Psoas muscle (tissue), 8 donors: ENCODE results near the gene KBTBD2. TPM values are rescaled to one million over a fixed set of nuclear protein-coding genes. Genes with fewer than 3 reads are reported as not detected.

ENCODE experiments used
- ATAC-seq, 4 donors: fragments of 200-7000 bp; cut with Tn5 transposase; one replicate each; pipeline ENCODE4 v1.9.1; 2020; ENCODE audit warnings: moderate library complexity in 3 of 4, mild to moderate bottlenecking in 2 of 4
- DNase-seq, 2 donors: peaks; one replicate each; pipeline ENCODE4 v3.0.0-alpha.2; 2020
- H3K27ac ChIP-seq: fragments of 200-600 bp; one replicate; pipeline ENCODE4 v1.8.0; 2022
- H3K27me3 ChIP-seq, 3 donors: fragments of 200-600 bp in 1 of 3; one replicate each; pipeline versions ENCODE4 v1.6.1 to v1.8.0; 2013 to 2022; ENCODE audit warnings: low read length in 2 of 3, mild to moderate bottlenecking in 2 of 3, moderate library complexity in 1 of 3; ENCODE audit not compliant: insufficient read depth in 3 of 3
- H3K36me3 ChIP-seq, 2 donors: fragments of 200-600 bp in 1 of 2; one replicate each; pipeline versions ENCODE4 v1.6.1 to v1.8.0; 2013 to 2022; ENCODE audit warnings: low read depth in 1 of 2, mild to moderate bottlenecking in 1 of 2, moderate library complexity in 1 of 2; ENCODE audit not compliant: insufficient read depth in 1 of 2
- H3K4me1 ChIP-seq: fragments of 200-600 bp; one replicate; pipeline ENCODE4 v1.8.0; 2022
- H3K4me3 ChIP-seq: fragments of 200-600 bp; one replicate; pipeline ENCODE4 v1.8.0; 2022; ENCODE audit warnings: mild to moderate bottlenecking
- H3K9me3 ChIP-seq: fragments of 200-600 bp; one replicate; pipeline ENCODE4 v1.8.0; 2022
- CTCF ChIP-seq: fragments of 200-600 bp; IDR thresholded peaks from one replicate; pipeline ENCODE4 v1.8.0; 2022; ENCODE audit warnings: antibody characterized with exemption
- WGBS, 3 donors: extraction: QIAGEN DNeasy Blood & Tissue Kit; methylation state at CpG; one replicate each; pipeline versions ENCODE4 v1.1.6 to v1.1.7; 2013; 5-methylcytosine and 5-hydroxymethylcytosine counted together
- intact Hi-C, 2 donors: fragments of 100-400 bp; cut with DNase I; formaldehyde crosslinking; loops; one replicate each; pipeline versions ENCODE4 v1.11.0 to v1.14.2; 2022
- polyA plus RNA-seq, 3 donors: library from polyadenylated mRNA; stranded (reverse); fragments of 200-250 nt; gene quantifications; one replicate each; pipeline ENCODE4 v1.2.3, GENCODE V29; 2013
- total RNA-seq, 4 donors: library from RNA; stranded (reverse); fragmentation: NEBNext Ultra II Directional in 2 of 4; extraction: Animal tissue kit (Norgen Biotek cat#: 25700) in 2 of 4; gene quantifications; one replicate each; pipeline versions ENCODE4 v1.2.1 to v1.2.4, GENCODE V29; 2021 to 2023
- donor health status: healthy with polysubstance abuse.
- donor health status: DM: no; HTN: no; CAD: no; lungs with moderate emphysema.
- donor health status: Bipolar disorder and iron deficiency.
- donor health status: healthy.
- donor health status: DM: yes; HTN: yes; CAD: no.
- donor health status: DM: no; HTN: no; CAD: no.
- donor health status: DM: no; HTN: no; CAD: no.
- donor health status: DM: yes; HTN: yes; CAD: no.

Gene KBTBD2
- total and polyA plus RNA-seq, 7 donors: 25.6 to 69.6 (median 32.4) TPM

DNA sequence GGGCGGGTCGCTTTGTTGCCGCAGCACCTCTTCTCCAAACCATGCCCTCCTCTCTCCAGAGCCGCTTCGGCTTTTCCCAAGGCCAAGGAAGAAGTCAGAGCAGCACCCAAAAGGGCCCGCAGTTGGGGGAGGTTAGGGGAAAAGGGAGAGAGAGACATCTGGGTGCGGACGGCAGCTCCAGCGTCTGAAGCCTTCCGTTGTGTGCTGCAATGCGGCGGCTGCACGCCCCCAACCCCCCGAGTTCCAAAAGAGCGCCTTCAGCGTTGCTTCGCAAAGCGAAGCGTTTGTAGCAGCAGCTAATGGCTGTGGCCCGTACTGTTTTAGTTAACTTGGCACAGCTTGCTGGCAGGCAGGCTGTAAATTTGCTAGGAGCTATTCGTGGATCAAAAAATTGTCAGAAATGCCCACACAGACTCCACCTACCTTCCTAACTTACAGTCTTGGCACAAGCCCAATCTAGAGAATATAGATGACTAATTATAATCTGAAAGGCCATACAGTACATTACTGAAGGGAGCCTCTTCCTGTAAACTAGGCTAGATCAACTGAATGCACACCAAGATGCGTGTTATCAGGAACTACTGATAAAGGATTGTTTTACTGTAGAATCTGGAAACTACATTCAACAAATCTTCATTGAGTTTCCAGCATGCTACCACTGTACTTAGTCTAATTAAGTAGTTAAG, 1.1 kb upstream of the KBTBD2 start:
- WGBS, 3 donors: 1 to 2% (median 2%) methylated on average over 19 to 22 of the region's 22 CpGs
- intact Hi-C loops: loop anchor here (5.0 to 10.0 kb wide), 4 partner anchors 45 to 170 kb away; partner anchors contain the start of gene NT5C3A (in 1 of the 2)
- TF ChIP-seq CTCF: no peak
- Histone ChIP-seq H3K27me3 (no peaks in the 10 kb centered on the region), H3K4me3 (peak overlapping the region; percentile 92), H3K4me1 (peaks cover 29% of the 10 kb centered on the region), H3K27ac (peak overlapping the region; percentile 98), H3K9me3 (no peaks in the 10 kb centered on the region), H3K36me3 (no peaks in the 10 kb centered on the region)
- ATAC-seq: peak; percentile 9 to 47 (median 23)
- DNase-seq: peak; percentile 33 to 68

GRCh38 chr7:32891800-32892520, 400 bp upstream of the KBTBD2 start:
- DNase-seq: peak; percentile 99
- ATAC-seq: peak; percentile 78 to 87 (median 85)
- TF ChIP-seq CTCF: no peak
- Histone ChIP-seq H3K36me3 (no peaks in the 10 kb centered on the region), H3K27me3 (no peaks in the 10 kb centered on the region), H3K9me3 (no peaks in the 10 kb centered on the region), H3K4me3 (peak overlapping the region; percentile 92), H3K27ac (peak overlapping the region; percentile 98), H3K4me1 (peaks cover 36% of the 10 kb centered on the region)
- WGBS, 3 donors: 0 to 1% (median 1%) methylated on average over 34 to 84 of the region's 85 CpGs
- intact Hi-C loops: loop anchor here (5.0 to 10.0 kb wide), 4 partner anchors 45 to 170 kb away; partner anchors contain the start of gene NT5C3A (in 1 of the 2)

DNA sequence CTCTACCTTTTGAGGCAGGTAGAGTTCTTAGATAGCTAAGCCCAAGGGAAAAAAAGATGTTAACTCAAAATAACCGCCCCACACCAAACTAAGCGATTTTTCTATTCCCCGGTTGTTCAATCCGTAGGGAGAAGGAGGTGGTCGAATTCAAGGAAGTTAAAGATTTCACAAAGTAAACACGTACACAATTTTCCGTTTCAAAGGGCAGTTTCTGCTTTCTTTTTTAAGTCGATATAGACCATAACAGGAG, 842 bp downstream of the KBTBD2 start:
- no peaks in the 10 kb centered on the region for H3K9me3 ChIP-seq
- intact Hi-C loops: loop anchor here (5.0 to 10.0 kb wide), 4 partner anchors 43 to 172 kb away; partner anchors contain the start of gene NT5C3A (in 1 of the 2)
- H3K4me3 ChIP-seq: peak overlapping the region; percentile 92
- H3K4me1 ChIP-seq: peaks cover 43% of the 10 kb centered on the region
- WGBS, 3 donors: 0% methylated on average over 8 of the region's 8 CpGs
- H3K36me3 ChIP-seq: no peaks in the 10 kb centered on the region
- no peak for TF ChIP-seq CTCF
- DNase-seq: no peak
- peak overlapping the region; percentile 98 for H3K27ac ChIP-seq
- no peaks in the 10 kb centered on the region for H3K27me3 ChIP-seq
- no peak for ATAC-seq

DNA sequence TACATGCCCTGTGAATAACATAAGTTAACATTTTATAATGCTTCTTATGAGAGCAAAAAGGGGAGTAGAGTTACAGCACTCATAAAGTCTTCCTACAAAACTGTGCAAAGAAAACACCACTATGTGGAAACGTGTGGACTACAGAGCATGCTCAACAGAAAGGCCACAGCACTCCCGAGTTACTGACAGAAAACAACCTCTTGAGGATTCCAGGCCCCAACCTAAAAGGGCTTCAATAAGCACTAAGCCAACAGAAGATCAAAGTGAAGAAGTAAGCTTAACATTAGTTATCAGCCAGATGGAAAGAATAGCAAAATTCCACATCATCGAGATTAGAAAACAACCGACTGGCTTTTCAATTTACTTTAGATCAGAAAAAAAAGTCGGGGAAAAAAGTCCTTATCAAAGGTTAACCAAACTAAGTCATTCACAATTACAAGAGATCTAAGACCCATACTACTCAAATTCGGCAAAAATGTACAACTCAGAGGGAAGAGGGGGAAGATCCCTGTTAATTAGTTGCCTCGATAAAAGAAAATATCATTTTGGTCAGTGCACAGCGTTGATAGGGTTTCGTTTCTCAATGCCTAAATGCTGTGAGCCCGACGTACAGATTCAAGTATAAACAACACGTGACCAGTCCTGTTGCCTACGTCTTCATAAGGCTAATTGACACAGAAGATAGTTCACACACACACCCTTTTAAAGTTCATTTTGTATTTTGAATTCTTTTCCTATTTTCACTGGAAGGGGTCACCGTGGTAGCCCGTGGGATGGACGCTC, 1.4 kb downstream of the KBTBD2 start:
- Histone ChIP-seq H3K36me3 (no peaks in the 10 kb centered on the region), H3K4me3 (peak overlapping the region; percentile 92), H3K4me1 (peaks cover 48% of the 10 kb centered on the region), H3K27ac (peak overlapping the region; percentile 98), H3K9me3 (no peaks in the 10 kb centered on the region), H3K27me3 (no peaks in the 10 kb centered on the region)
- TF ChIP-seq CTCF: no peak
- peak in 2 of 4 donors; percentile 34 to 43 for ATAC-seq
- WGBS, 3 donors: 0% methylated on average over 16 of the region's 16 CpGs
- no peak for DNase-seq
- intact Hi-C loops: loop anchor here (5.0 to 10.0 kb wide), 4 partner anchors 43 to 172 kb away; partner anchors contain the start of gene NT5C3A (in 1 of the 2)
